GM12878 (cell line): Measurements from ENCODE around the gene CPA2. TPM values are rescaled to one million over a fixed set of nuclear protein-coding genes. Genes with fewer than 3 reads are reported as not detected.

ENCODE experiments used
- ATAC-seq: fragments of 200-7000 bp; cut with Tn5 transposase; 3 replicates; pipeline ENCODE4 v1.9.1; 2020; ENCODE audit warnings: mild to moderate bottlenecking, moderate library complexity
- BruUV-seq: library from RNA; stranded (reverse); fragments of 400-500 nt; replicated peaks from 2 replicates; lab custom pipeline; 2021; lab: Mats Ljungman, UMichigan
- CTCF ChIA-PET: fragments of 300-600 bp; sonication (Branson Sonifier 250); formaldehyde crosslinking; extraction: SDS; loops from one replicate; lab custom pipeline; 2021; ENCODE audit warnings: inconsistent platforms; lab: Yijun Ruan, JAX
- POLR2A ChIA-PET: fragments of 350-600 bp; formaldehyde crosslinking; extraction: SDS; loops from one replicate; lab custom pipeline; 2021; ENCODE audit warnings: inconsistent platforms; lab: Charles Lee
- RAD21 ChIA-PET: fragments of 300-600 bp; sonication (Branson Sonifier 250); formaldehyde crosslinking; loops from one replicate; lab custom pipeline; 2023; ENCODE audit warnings: antibody characterized with exemption; ENCODE audit not compliant: unreplicated experiment; lab: Charles Lee
- SMC1A ChIA-PET: fragments of 300-600 bp; sonication (Branson Sonifier 250); formaldehyde crosslinking; loops from one replicate; lab custom pipeline; 2023; ENCODE audit not compliant: unreplicated experiment, uncharacterized antibody; lab: Charles Lee
- DNase-seq: peaks from one replicate; pipeline ENCODE4 v3.0.0-alpha.2; 2011; ENCODE audit warnings: low read depth, low spot score
- FAIRE-seq: peaks from 3 replicates; lab custom pipeline; 2011; peaks lifted over from hg19 to GRCh38; lab: Jason Lieb, UNC
- H2AFZ ChIP-seq: 2 replicates; pipeline ENCODE4 v1.6.0; 2011; ENCODE audit warnings: low read depth, low read length, control low read depth; ENCODE audit not compliant: control insufficient read depth
- H3K27ac ChIP-seq: 2 replicates; pipeline ENCODE4 v1.5.1; 2011; ENCODE audit warnings: control low read depth; ENCODE audit not compliant: control insufficient read depth, insufficient read depth
- H3K27me3 ChIP-seq, 2 experiments: replicated peaks in 1 of 2; 2 replicates each; pipeline versions ENCODE4 v1.6.0 to v1.6.1; 2011; ENCODE audit warnings: low read length in 1 of 2; ENCODE audit not compliant: control insufficient read depth in 2 of 2, insufficient read depth in 2 of 2
- H3K36me3 ChIP-seq, 2 experiments: 2 replicates each; pipeline ENCODE4 v1.5.1; 2011; ENCODE audit warnings: low read length in 1 of 2; ENCODE audit not compliant: control insufficient read depth in 2 of 2, insufficient read depth in 2 of 2
- H3K4me1 ChIP-seq: 2 replicates; pipeline ENCODE4 v1.6.1; 2011; ENCODE audit warnings: mild to moderate bottlenecking, low read length, moderate library complexity, mixed read lengths; ENCODE audit not compliant: control insufficient read depth, insufficient read depth
- H3K4me2 ChIP-seq: 2 replicates; pipeline ENCODE4 v1.6.0; 2011; ENCODE audit warnings: control low read depth; ENCODE audit not compliant: control insufficient read depth, insufficient read depth
- H3K4me3 ChIP-seq: fragments of 200-600 bp; sonication (generic); 2 replicates; pipeline ENCODE4 v1.5.1; 2016
- H3K79me2 ChIP-seq: 2 replicates; pipeline ENCODE4 v1.6.0; 2011; ENCODE audit warnings: low read length; ENCODE audit not compliant: control insufficient read depth, insufficient read depth
- H3K9ac ChIP-seq: 2 replicates; pipeline ENCODE4 v1.8.0; 2011; ENCODE audit warnings: low read length, control low read depth, mixed read lengths; ENCODE audit not compliant: control insufficient read depth, insufficient read depth
- H3K9me3 ChIP-seq: replicated peaks from 3 replicates; pipeline ENCODE4 v1.5.1; 2011; ENCODE audit warnings: mild to moderate bottlenecking, low read length; ENCODE audit not compliant: control insufficient read depth, insufficient read depth
- H4K20me1 ChIP-seq: 2 replicates; pipeline ENCODE4 v1.6.0; 2011; ENCODE audit not compliant: control insufficient read depth, insufficient read depth
- ESRRA ChIP-seq: IDR thresholded peaks from 2 replicates; pipeline ENCODE4 v1.6.1; 2012; ENCODE audit warnings: mild to moderate bottlenecking, low read length, improper control_type of control experiment
- ETV6 ChIP-seq, 2 experiments: fragments of 450-650 bp in 1 of 2; IDR thresholded peaks in 1 of 2; conservative IDR thresholded peaks in 1 of 2; 2 replicates each; pipeline ENCODE4 v1.6.1; 2014; ENCODE audit warnings: antibody characterized with exemption in 1 of 2, borderline replicate concordance in 1 of 2, low read depth in 1 of 2, mild to moderate bottlenecking in 1 of 2, moderate library complexity in 1 of 2
- POU2F2 ChIP-seq: IDR thresholded peaks from 3 replicates; pipeline ENCODE4 v1.6.1; 2011; ENCODE audit warnings: low read depth, mild to moderate bottlenecking, low read length, borderline replicate concordance
- SIN3A ChIP-seq: IDR thresholded peaks from 2 replicates; pipeline ENCODE4 v1.6.1; 2012; ENCODE audit warnings: low read depth, low read length, improper control_type of control experiment
- TCF7 ChIP-seq: IDR thresholded peaks from 2 replicates; pipeline ENCODE4 v1.6.1; 2014; ENCODE audit warnings: antibody characterized with exemption, borderline replicate concordance
- ZBTB33 ChIP-seq: fragments of 450-650 bp; IDR thresholded peaks from 2 replicates; pipeline ENCODE4 v1.6.1; 2017; ENCODE audit warnings: mild to moderate bottlenecking
- ZSCAN29 ChIP-seq: fragments of 450-650 bp; IDR thresholded peaks from 2 replicates; pipeline ENCODE4 v1.6.1; 2017; ENCODE audit warnings: mild to moderate bottlenecking, moderate library complexity
- WGBS: methylation state at CpG from one replicate; pipeline ENCODE4 v1.1.6; 2016; ENCODE audit warnings: low lambda C conversion rate; ENCODE audit not compliant: insufficient replicate concordance, insufficient coverage; ENCODE audit errors: missing lambda C conversion rate; 5-methylcytosine and 5-hydroxymethylcytosine counted together
- in situ Hi-C: fragments of 300-500 bp; cut with MboI; formaldehyde crosslinking; loops from 9 replicates; pipeline ENCODE4 v1.14.3; 2018; ENCODE audit warnings: mixed read lengths
- intact Hi-C: fragments of 100-400 bp; cut with micrococcal nuclease; formaldehyde crosslinking; loops from one replicate; pipeline ENCODE4 v1.14.2; 2022; ENCODE audit not compliant: unreplicated experiment
- polyA plus RNA-seq, 11 experiments: library from polyadenylated mRNA; depleted of rRNA in 4 of 11; unstranded in 6 of 11; stranded (reverse) in 5 of 11; fragments of >200 nt; fragmentation: Nextera tagmentation in 4 of 11; fragmentation: Illumina TruSeq in 1 of 11; extraction: Ambion mirVana in 4 of 11; extraction: Trizol in 1 of 11; gene quantifications; 1 replicate in 1 of 11; 2 replicates in 10 of 11; pipeline versions ENCODE4 v1.2.1 to v1.2.3, GENCODE V29; 2011 to 2016; ENCODE audit warnings: inconsistent platforms in 2 of 11, missing spikeins in 2 of 11, low read depth in 1 of 11
- total RNA-seq, 4 experiments: library from RNA; depleted of rRNA in 3 of 4; stranded (reverse); fragments of >200 nt in 3 of 4; fragmentation: Illumina TruSeq in 1 of 4; extraction: Trizol in 1 of 4; gene quantifications; 2 replicates each; pipeline versions ENCODE4 v1.2.1 to v1.2.3, GENCODE V29; 2013 to 2021

Gene CPA2
- total and polyA plus RNA-seq, 10 of the 15 experiments (the other 5 are each of a cell fraction or from before 2014, with no cell fraction given): 0.04 to 1.9 TPM; not detected in 8

GRCh38 chr7:130302649-130303048 is 36.0 kb downstream of the CPA2 start:
- intact Hi-C loops (no loop called here), in situ Hi-C loops (no loop called here)
- Histone ChIP-seq H4K20me1 (no peaks in the 10 kb centered on the region), H3K79me2 (no peaks in the 10 kb centered on the region), H3K4me3 (no peak overlapping the region), H3K27ac (no peak overlapping the region), H3K4me1 (no peaks in the 10 kb centered on the region), H3K4me2 (no peak overlapping the region), H3K9ac (no peak overlapping the region), H2AFZ (no peak overlapping the region), H3K27me3 (no peaks in the 10 kb centered on the region), H3K9me3 (no peaks in the 10 kb centered on the region), H3K36me3 (no peaks in the 10 kb centered on the region)
- DNase-seq (no peak), ATAC-seq (no peak), FAIRE-seq (no peak)
- SMC1A ChIA-PET: interaction anchor here (0.6 kb wide), 1 partner anchor 326 kb away, joined by 3 read pairs; no protein-coding TSS in a partner anchor
- no TSS peak for BruUV-seq
- POLR2A ChIA-PET: no interaction called here
- CTCF ChIA-PET: no interaction called here
- TF ChIP-seq ZBTB33 (no peak), SIN3A (no peak)
- RAD21 ChIA-PET: interaction anchor here (1.0 kb wide), 1 partner anchor 9 kb away, joined by 3 read pairs; the partner anchor contains the start of gene CPA4

- POLR2A ChIA-PET: no interaction called here
- intact Hi-C loops: no loop called here
- BruUV-seq: no TSS peak
- ATAC-seq (no peak), DNase-seq (no peak), FAIRE-seq (no peak)
- Histone ChIP-seq H3K79me2 (no peaks in the 10 kb centered on the region), H3K36me3 (no peaks in the 10 kb centered on the region), H3K9me3 (no peaks in the 10 kb centered on the region), H3K4me2 (no peak overlapping the region), H4K20me1 (no peaks in the 10 kb centered on the region), H2AFZ (no peak overlapping the region), H3K9ac (no peak overlapping the region), H3K27ac (no peak overlapping the region), H3K4me3 (no peak overlapping the region), H3K4me1 (no peaks in the 10 kb centered on the region), H3K27me3 (no peaks in the 10 kb centered on the region)
- RAD21 ChIA-PET: interaction anchor here (1.0 kb wide), 1 partner anchor 10 kb away, joined by 3 read pairs; the partner anchor contains the start of gene CPA4
- WGBS: 65% methylated on average over 2 of the region's 2 CpGs
- SMC1A ChIA-PET: interaction anchor here (0.6 to 1.0 kb wide), 2 partner anchors 115 to 326 kb away, joined by 3 read pairs; no protein-coding TSS in a partner anchor
- CTCF ChIA-PET: no interaction called here
- no peak for TF ChIP-seq ESRRA
- no peak for TF ChIP-seq TCF7
- no peak for TF ChIP-seq POU2F2
- TF ChIP-seq ZSCAN29: no peak
- TF ChIP-seq ETV6 (conservative IDR thresholded peaks at IDR 0.05 in 1 of 2, IDR thresholded peaks at IDR 0.05 in 1 of 2; ENCODE audit: borderline replicate concordance in 1 of 2, low read depth in 1 of 2): no peak
- in situ Hi-C loops: no loop called here
These were observed 36.5 kb downstream of the CPA2 start for GRCh38 chr7:130303127-130303526.
